DMS 273 (cell line): ENCODE results near the gene ARMH3.

ENCODE experiments used
- DNase-seq: peaks from one replicate; lab custom pipeline; 2025; ENCODE audit not compliant: unreplicated experiment; lab: John Stamatoyannopoulos, UW

Gene ARMH3

GRCh38 chr10:101901340-101901739 lies 154.6 kb downstream of the ARMH3 start:
- DNase-seq: no peak

DNA sequence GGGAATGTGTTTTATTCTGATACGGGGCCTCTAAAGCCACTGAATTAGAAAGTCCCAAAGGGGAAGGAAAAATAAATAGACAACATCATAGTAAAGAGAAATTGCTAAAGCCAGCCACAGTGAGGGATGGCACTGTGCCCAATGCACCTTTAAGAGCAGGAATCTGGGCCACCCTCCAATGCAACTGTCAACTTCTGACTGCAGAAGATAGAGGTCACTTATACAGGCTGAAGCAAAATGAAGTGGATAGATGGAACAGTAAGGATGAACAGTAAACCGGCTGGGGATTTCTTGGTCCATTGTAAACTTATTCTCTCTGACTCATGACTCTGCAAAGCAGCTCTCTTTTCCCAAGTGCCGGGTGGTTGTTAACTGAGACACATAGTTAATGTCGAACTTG lies 158.3 kb downstream of the ARMH3 start:
- DNase-seq: peak; percentile 24

- no peak for DNase-seq
These were observed 159.6 kb downstream of the ARMH3 start for GRCh38 chr10:101896225-101896877.

- no peak for DNase-seq
These were observed 160.2 kb downstream of the ARMH3 start for GRCh38 chr10:101895781-101896180.

DNA sequence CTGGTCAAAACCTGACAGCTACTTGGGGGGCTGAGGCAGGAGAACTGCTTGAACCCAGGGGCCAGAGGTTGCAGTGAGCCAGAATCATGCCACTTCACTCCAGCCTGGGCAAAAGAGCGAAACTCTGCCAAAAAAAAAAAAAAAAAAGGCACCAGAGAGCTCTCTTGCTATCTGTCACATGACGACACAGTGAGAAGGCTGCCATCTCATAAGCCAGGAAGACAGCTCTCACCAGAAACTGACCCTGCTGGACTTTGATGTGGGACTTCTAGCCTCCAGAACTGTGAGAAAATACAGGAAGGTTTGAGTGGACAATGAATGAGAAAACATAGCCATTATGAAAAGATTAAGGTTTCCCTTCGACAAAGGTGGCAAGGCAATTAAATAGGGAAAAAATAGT lies 161.2 kb downstream of the ARMH3 start:
- no peak for DNase-seq

DNA sequence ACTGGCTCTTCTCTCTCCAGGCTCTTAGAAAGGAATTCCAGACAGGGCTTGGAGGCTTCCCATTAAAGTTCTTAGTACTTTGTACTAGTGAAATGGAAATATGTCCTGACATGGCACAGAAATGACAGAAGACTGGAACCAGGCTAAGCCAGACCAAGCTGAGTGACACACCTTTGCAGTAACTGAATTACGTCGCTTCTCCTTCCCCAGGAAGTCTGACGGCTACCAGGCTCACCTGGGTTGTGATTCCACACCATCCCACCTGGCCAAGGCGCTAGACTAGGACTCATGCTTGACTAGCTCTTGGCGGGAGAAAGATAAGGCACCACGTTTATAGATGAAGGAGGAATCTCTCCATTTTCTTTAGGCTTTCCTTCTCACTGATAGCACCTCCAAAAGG lies 161.7 kb downstream of the ARMH3 start:
- no peak for DNase-seq

GRCh38 chr10:101893510-101894120 lies 162.4 kb downstream of the ARMH3 start:
- DNase-seq: no peak

DNA sequence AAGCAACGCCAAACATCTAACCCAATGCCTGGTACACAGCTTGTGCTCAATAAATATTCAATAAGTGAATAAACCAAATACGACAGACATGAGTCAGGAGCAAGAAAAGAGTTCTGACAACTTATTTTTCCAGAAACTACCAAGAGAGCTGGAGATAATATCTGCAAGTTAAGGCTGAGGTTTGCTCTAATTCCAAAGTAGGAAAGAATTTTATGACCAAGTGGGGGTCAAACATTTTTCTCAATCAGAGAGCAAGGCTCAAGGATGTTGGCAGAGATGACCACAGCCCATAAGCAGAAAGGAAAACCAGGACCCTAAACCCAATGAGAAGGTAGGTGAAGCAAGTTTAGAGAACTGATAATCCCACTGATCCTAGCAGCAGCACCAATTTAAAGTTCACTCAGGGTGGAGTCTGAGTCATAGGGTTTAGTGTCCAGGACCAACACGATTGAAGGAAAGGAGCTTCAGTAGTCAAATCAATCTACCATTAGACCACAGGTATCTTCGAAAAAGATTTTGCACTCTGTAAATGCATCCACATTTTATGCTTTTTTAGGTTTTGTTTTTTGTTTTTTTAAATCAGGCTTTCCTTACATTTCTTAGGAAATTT lies 163.1 kb downstream of the ARMH3 start:
- DNase-seq: no peak

DNA sequence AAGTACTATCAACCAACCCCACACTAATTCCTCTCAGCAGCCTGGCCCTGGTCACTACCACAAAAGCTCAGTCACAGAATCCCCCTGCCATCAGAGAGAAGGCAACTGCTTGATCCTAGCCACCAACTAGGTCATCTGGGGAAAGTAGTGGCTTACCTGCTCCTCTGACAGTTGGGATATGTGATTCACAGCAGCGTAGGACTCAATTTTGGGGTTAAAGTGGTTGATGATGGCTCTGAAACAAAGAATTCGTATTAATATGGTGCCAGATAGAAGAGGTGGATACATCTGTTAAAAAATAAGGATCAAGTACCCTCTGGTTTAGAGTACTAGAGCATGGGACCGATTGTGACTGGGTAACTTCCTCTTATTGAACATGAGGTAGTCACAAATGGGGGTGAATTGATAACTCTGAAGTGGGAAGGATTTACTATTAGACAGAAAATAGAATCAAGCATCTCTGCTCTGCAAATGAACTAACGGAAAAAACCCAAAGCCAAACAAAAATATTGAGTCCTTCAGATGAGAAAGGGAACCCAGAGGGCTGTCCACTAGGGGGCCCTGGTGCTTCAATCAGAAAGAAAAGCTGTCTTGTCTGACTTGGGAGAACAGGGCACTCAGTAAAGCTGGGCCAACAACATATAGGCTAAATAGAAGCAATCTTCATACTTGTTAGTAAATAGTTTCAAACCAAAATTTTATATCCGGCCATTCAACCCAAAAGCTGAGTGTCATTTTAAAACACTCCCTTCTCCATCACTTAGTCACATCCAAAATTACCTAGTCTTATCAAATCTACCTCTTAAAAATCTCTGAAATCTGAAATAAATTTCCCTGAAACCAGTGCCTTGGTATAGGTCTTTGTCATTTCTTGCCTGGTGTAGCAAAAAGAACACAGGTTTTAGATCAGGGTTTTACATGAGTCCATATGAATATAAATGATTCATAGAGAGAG lies 166.4 kb downstream of the ARMH3 start:
- peak; percentile 78 for DNase-seq

DNA sequence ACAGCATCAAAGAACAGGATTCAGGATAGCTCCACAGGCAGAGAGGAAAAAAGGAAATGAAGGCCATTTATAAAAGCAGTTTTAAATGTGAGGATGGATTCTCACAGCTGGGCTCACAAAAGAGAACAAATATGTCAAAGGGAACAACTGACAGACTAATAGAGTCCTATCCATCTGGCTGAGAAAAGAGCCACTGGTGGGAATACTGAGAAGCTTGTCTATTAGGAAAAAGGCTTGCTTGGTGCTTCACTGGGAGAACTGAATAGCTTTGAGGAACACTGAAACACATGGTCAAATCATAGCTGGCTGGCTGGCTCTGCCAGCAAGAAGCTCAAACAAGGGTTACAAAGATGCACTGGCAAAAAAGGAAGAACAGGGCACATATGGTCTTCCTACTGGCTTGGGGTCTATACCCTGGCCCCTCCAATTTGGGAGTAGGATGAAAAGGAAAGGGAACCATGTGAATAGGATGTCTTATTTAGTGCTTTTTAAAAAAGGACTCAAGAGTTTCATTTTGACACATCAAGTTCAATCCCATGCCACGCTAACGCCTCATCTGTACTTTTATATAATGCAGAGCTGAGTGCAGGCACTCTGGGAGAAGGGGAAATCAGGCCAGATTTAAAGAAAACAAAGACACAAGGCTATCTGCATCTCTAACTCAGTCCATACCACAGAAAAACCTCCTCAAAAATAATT lies 167.6 kb downstream of the ARMH3 start:
- no peak for DNase-seq

DNA sequence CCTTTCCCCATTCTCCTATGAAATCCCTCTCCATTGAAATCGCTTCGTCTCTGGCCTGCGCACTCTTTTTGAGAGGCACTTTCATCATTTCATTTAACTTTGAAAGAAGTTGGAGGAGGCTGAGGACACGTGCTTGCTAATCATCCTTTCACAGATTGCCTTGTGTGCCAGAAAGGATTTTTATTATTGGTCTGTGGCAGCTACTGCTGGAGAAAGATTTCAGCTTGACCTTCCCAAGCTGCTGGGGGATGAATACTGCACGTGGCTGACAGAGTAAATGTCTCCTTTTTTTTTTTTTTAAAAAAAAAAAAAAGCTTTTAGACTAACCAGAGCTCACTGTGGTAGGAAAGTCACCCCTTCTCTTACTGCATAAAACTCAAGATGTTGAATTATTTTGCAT lies 168.2 kb downstream of the ARMH3 start:
- no peak for DNase-seq

DNA sequence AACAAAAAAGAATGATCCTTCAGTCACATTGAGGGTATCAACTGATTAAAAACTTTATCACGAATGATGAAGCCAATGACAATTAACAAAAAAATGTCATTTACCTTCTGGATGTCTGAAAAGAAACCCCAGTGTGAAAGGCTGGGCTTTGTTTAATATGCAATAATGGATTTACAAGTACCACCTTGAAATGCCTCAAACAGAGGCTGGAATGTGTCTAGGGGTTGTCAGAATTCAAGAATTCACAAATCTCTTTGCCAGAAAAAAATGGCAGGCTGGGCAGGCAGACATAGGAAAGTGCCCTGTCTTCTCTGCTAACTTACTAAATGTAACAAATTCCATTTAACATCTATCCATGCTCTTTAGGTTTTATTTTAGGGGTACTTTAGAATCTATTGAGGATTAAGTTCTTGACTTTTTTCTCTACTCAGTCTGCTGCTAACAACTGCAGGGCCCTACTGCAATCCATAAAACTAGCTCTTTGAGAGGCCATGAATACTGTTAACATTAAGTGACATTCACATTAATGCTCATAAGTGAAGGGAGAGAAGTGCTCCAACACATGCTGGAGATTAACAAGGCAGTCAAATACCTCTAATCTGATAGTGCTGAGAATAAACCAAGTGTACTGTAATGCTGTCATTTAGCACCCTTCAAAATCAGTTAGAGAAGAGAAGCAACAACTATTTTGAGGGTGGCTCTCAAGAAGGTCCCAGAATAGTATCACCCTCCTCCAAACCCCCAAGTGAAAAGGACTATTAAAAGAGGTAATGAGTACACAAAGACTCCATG lies 169.3 kb downstream of the ARMH3 start:
- no peak for DNase-seq

- no peak for DNase-seq
These were observed 174.8 kb downstream of the ARMH3 start for GRCh38 chr10:101881036-101881774.

- DNase-seq: no peak
These were observed 175.8 kb downstream of the ARMH3 start for GRCh38 chr10:101880232-101880573.

GRCh38 chr10:101879456-101880231 lies 176.3 kb downstream of the ARMH3 start:
- no peak for DNase-seq

GRCh38 chr10:101878869-101879268 lies 177.1 kb downstream of the ARMH3 start:
- no peak for DNase-seq

DNA sequence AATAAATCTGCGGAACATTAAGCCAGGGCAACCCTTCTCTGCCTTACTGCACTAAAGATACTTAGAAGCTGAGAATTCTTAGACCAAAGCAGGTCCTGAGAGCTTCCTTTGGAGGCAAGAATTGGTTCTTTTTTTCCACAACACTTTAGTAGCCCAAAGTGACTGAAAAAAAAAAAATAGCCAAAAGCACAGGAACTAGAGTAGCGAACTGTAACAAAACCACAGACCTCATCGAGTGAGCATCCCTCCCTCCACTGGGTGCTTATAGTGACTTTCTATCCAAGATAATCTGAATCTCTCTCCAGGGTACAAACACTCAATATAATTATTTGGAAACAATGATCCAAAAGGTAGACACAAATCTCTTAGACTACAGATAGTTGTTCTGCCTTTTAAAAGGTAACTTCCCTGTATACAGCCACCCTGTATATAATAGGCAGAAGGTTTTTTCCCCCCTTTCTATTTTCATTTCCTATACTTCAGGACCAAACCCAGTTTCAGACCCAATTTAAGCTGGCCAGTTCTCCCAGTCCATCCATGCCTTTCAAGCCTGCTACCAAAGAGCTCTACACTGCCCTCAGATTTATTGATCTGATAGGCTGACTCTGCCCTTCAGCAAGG lies 180.8 kb downstream of the ARMH3 start:
- no peak for DNase-seq

GRCh38 chr10:101874252-101874651 lies 181.7 kb downstream of the ARMH3 start:
- no peak for DNase-seq
